ENCODE data around the gene ZBTB1. TPM values are rescaled to one million over a fixed set of nuclear protein-coding genes. Genes with fewer than 3 reads are reported as not detected.
"Not testable (repeated sequence)": the region's sequence is repeated elsewhere in the genome, so short reads cannot be mapped to it uniquely, and the experiment has no call there.

The ZBTB1 gene
- total RNA-seq, 3 donors from 2014 or later: 53.0 to 69.1 (median 66.9) TPM

- DNase-seq (ENCODE audit: low spot score in 2 of 2): no peak
- no peaks in the 10 kb centered on the region for H3K27me3 ChIP-seq
- peak overlapping the region in 1 of 2 donors; percentile 13 for H3K27ac ChIP-seq
- TF ChIP-seq POLR2AphosphoS5 (IDR thresholded peaks at IDR 0.05) (no peak), CTCF (IDR thresholded peaks at IDR 0.05) (no peak), POLR2A (IDR thresholded peaks at IDR 0.05) (no peak)
- intact Hi-C loops (cut with DNase I; ENCODE audit: low total_unique reads): no loop called here
- H3K4me1 ChIP-seq: no peaks in the 10 kb centered on the region
- no peak overlapping the region for H3K4me3 ChIP-seq
- no peaks in the 10 kb centered on the region for H3K9me3 ChIP-seq
- no peaks in the 10 kb centered on the region for H3K36me3 ChIP-seq
Observed at GRCh38 chr14:64561631-64562030, 57.1 kb downstream of the ZBTB1 start.

GRCh38 chr14:64562436-64562835, 57.9 kb downstream of the ZBTB1 start:
- no peaks in the 10 kb centered on the region for H3K36me3 ChIP-seq
- peak overlapping the region in 1 of 2 donors; percentile 0 for H3K27ac ChIP-seq
- intact Hi-C loops (cut with DNase I; ENCODE audit: low total_unique reads): no loop called here
- TF ChIP-seq POLR2A (IDR thresholded peaks at IDR 0.05): no peak
- no peak for TF ChIP-seq POLR2AphosphoS5 (IDR thresholded peaks at IDR 0.05)
- no peak for TF ChIP-seq CTCF (IDR thresholded peaks at IDR 0.05)
- no peaks in the 10 kb centered on the region for H3K9me3 ChIP-seq
- no peaks in the 10 kb centered on the region for H3K4me1 ChIP-seq
- no peak for DNase-seq (ENCODE audit: low spot score in 2 of 2)
- no peak overlapping the region for H3K4me3 ChIP-seq
- H3K27me3 ChIP-seq: no peaks in the 10 kb centered on the region

- no peaks in the 10 kb centered on the region for H3K27me3 ChIP-seq
- TF ChIP-seq POLR2A (IDR thresholded peaks at IDR 0.05): no peak
- no peak for TF ChIP-seq CTCF (IDR thresholded peaks at IDR 0.05)
- TF ChIP-seq POLR2AphosphoS5 (IDR thresholded peaks at IDR 0.05): no peak
- H3K4me3 ChIP-seq: no peak overlapping the region
- no peaks in the 10 kb centered on the region for H3K9me3 ChIP-seq
- no peaks in the 10 kb centered on the region for H3K36me3 ChIP-seq
- DNase-seq (ENCODE audit: low spot score in 2 of 2): no peak
- H3K4me1 ChIP-seq: no peaks in the 10 kb centered on the region
- H3K27ac ChIP-seq: peak overlapping the region; percentile 36 to 48
- intact Hi-C loops (cut with DNase I; ENCODE audit: low total_unique reads): no loop called here
Observed at GRCh38 chr14:64563696-64564095, 59.1 kb downstream of the ZBTB1 start.

- H3K27ac ChIP-seq: no peak overlapping the region
- H3K36me3 ChIP-seq: no peaks in the 10 kb centered on the region
- no peaks in the 10 kb centered on the region for H3K9me3 ChIP-seq
- TF ChIP-seq CTCF (IDR thresholded peaks at IDR 0.05) (no peak), POLR2A (IDR thresholded peaks at IDR 0.05) (no peak), POLR2AphosphoS5 (IDR thresholded peaks at IDR 0.05) (no peak)
- no peaks in the 10 kb centered on the region for H3K4me1 ChIP-seq
- no peak overlapping the region for H3K4me3 ChIP-seq
- DNase-seq (ENCODE audit: low spot score in 2 of 2): no peak
- intact Hi-C loops (cut with DNase I; ENCODE audit: low total_unique reads): no loop called here
- no peaks in the 10 kb centered on the region for H3K27me3 ChIP-seq
Observed at GRCh38 chr14:64566651-64567122, 62.1 kb downstream of the ZBTB1 start.

- no peaks in the 10 kb centered on the region for H3K9me3 ChIP-seq
- no peak overlapping the region for H3K4me3 ChIP-seq
- H3K27me3 ChIP-seq: no peaks in the 10 kb centered on the region
- no peaks in the 10 kb centered on the region for H3K4me1 ChIP-seq
- H3K36me3 ChIP-seq: no peaks in the 10 kb centered on the region
- DNase-seq (ENCODE audit: low spot score in 2 of 2): peak in 1 of 2 donors; percentile 66
- no peak for TF ChIP-seq CTCF (IDR thresholded peaks at IDR 0.05)
- TF ChIP-seq POLR2AphosphoS5 (IDR thresholded peaks at IDR 0.05): no peak
- intact Hi-C loops (cut with DNase I; ENCODE audit: low total_unique reads): no loop called here
- H3K27ac ChIP-seq: peak overlapping the region; percentile 16 to 74
Observed at GRCh38 chr14:64569138-64569631, 64.6 kb downstream of the ZBTB1 start.

- not testable (repeated sequence) for H3K4me1 ChIP-seq
- H3K27ac ChIP-seq: peak overlapping the region; percentile 74
Observed at GRCh38 chr14:64569646-64570045, 65.1 kb downstream of the ZBTB1 start.

More at GRCh38 chr14:64569646-64570045, 65.1 kb downstream of the ZBTB1 start:
- not testable (repeated sequence) for H3K27me3 ChIP-seq; H3K9me3 ChIP-seq; H3K4me3 ChIP-seq; DNase-seq (ENCODE audit: low spot score in 2 of 2); H3K36me3 ChIP-seq
- intact Hi-C loops (cut with DNase I; ENCODE audit: low total_unique reads): loop anchor here (10.0 kb wide), 1 partner anchor 1665 kb away; no protein-coding TSS in a partner anchor

Data from breast epithelium (tissue), 4 donors.